HG02885 (cell line): ENCODE results near the gene MZF1.

Source experiments
- ATAC-seq: cut with Tn5 transposase; IDR thresholded peaks from one replicate; pipeline ENCODE4 v1.9.1; 2021; ENCODE audit warnings: mild to moderate bottlenecking; ENCODE audit not compliant: unreplicated experiment, poor library complexity

The MZF1 gene

DNA sequence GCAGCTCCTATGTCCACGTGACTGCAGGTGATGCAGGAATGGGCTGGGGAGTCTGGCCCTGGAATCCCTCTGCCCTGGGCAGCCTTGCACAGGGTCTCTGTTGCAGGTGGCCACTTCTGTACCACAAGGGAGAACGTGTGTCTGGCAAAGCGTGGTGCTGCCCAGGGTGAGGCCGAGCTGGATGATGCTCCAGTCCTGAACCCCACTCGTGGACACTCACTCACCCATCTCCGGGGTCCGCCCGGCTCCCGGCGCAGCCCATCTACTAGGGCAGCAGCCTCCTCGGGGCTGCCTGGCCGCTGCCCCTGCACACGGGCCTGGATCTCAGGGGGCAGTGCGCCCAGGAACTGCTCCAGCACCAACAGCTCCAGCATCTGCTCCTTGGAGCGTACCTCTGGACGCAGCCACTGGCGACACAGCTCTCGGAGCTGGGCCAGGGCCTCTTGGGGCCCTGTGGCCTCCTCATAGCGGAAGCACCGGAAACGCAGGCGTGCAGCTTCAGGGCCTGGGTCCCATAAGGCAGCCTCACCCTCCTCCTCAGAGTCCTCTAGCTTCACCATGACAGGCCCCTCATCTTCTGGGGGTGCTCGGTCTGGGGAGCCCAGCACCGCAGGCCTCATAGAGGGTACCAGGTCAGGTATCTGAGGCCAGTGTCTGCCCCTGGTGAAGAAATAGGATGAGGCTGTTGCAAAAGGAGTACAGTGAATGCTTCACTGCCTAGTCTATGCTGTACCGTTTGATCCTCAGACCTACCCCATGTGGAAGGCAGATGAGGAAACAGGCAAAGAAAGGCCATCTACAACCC is 2.2 kb downstream of the MZF1 start:
- ATAC-seq = no peak

- no peak for ATAC-seq
Measured at GRCh38 chr19:58569943-58570670, 3.0 kb downstream of the MZF1 start.

DNA sequence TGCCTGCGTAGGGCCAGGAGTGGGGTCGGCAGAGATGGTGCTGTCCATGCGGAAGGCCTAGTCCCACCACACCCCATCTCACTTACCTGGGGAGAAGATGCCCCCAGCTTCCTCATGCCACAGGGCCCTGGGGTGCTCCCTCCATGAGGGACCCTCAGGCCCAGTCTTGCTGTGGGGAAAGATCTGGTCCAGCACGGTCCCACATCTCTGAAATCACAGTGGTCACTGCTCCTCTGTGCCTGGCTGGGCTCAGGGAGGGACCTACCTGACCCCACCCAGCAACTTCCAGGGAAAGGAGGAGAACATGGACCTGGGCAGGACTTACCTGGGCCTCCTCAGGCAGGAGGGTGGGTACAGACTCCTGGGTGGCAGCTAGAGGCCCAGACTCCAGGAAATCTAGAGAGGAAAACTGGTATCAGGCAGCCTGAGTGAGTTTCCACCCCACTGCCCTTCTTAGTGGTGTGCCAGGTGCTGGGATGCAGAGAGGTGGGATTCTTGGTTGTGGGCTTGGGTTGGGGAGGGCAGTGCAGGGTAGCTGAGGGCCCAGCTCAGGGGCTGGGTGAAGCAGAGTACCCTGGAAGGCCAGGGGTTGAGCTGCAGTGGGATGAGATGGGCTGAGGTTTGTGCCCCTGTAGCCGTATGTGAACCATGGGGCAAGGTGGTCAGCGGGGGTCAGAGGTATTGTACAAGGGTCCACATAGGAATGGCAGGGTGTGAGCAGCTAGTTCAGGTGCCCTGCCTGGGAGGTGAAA is 3.8 kb downstream of the MZF1 start:
- ATAC-seq = no peak

DNA sequence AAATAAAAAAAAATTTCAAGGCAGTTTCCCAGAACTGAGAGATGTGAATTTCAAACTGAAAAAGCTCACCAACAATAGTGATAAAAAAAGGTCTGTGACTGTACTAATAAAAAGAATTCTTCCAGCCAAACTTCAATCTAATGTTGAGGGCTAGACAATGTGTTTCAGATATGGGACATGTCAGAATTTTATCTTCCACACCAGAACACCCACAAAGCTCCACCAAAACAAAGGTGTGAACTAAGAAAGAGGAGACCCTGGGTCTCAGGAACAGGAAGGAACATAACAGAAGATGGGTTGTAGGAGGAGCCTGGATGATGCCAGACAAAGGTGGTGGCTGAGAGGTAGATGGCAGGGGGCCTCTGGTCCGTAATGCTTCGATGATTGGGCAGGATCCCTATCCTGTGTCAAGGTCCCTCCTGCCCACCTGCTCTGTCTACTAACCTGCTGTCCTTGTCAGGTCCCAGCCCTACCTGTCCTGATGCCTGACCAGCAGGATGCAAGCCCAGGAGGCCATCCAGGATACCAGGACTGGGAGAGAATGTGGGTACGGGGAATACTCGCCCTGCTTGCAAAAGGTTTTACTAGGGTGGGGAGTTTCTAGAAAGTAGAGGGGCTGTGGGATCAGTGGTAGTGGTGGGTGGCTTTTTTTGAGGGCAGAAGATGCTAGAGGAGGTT is 4.5 kb downstream of the MZF1 start:
- no peak for ATAC-seq

DNA sequence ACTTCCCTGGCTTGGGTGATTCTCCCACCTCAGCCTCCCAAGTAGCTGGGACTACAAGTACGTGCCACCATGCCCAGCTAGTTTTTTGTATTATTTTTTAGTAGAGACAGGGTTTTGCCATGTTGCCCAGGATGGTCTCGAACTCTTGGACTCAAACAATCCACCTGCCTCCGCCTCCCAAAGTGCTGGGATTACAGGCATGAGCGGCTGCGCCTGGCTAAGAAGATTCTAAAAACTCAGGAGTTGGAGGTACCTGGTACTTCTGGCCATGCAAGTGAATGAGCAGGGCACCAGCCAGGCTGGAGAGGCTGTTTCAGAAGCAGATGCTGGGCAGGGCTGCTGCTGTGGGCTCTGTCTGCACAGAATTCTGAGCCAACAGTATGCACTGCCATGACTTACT is 6.1 kb downstream of the MZF1 start:
- no peak for ATAC-seq

DNA sequence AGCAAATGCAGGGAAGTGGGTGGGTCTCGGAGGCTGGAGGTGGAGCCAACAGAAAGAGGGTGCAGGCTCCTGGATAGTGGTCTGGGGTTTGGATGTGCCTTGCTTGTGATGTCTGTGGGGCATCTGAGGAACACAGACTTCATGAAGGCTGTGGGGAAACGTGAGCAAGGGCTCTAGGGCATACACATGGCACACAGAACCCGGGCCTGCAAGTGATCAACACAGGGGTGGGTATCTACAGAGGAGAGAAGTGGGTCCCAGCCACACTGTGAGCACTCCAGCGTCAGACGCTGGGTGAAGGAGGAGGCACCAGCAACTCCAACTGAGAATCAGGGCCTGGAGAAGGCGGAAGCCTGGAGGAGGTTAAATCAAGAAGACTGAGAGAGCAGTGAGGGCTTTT is 9.3 kb downstream of the MZF1 start:
- ATAC-seq = no peak

- ATAC-seq = no peak
Measured at GRCh38 chr19:58563034-58563573, 10.0 kb downstream of the MZF1 start.

DNA sequence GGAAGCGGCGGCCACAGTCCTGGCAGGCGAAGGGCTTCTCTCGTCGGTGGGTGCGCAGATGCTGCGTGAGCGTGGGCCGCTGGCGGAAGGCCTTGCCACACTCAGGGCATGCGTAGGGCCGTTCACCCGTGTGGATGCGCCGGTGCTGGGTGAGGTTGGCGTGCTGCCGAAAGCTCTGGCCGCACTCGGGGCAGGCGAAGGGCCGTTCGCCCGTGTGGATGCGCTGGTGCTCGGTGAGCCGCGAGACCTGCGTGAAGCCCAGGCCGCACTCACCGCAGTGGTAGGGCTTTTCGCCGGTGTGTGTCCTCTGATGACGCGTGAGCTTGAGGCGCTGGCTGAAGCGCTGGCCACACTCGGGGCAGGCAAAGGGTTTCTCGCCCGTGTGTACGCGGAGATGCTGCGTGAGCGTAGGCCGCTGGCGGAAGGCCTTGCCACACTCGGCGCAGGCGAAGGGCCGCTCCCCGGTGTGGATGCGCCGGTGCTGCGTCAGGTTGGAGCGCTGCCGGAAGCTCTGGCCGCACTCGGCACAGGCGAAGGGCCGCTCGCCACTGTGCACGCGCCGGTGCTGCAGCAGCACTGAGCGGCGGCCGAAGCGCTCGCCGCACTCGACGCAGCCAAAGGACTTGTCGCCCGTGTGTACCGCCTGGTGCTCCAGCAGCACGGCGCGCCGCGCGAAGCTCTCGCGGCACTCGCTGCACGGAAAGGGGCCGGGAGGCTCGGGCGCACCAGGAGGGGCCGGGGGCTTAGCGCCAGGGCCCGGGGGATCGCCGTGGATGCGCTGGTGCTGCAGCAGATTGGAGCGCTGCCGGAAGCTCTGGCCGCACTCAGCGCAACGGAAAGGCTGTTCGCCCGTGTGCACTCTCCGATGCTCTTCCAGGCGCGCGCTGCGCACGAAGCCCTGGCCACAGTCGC is 10.8 kb downstream of the MZF1 start:
- no peak for ATAC-seq

GRCh38 chr19:58561373-58562121 is 11.6 kb downstream of the MZF1 start:
- no peak for ATAC-seq

- no peak for ATAC-seq
Measured at GRCh38 chr19:58560921-58561320, 12.2 kb downstream of the MZF1 start.

DNA sequence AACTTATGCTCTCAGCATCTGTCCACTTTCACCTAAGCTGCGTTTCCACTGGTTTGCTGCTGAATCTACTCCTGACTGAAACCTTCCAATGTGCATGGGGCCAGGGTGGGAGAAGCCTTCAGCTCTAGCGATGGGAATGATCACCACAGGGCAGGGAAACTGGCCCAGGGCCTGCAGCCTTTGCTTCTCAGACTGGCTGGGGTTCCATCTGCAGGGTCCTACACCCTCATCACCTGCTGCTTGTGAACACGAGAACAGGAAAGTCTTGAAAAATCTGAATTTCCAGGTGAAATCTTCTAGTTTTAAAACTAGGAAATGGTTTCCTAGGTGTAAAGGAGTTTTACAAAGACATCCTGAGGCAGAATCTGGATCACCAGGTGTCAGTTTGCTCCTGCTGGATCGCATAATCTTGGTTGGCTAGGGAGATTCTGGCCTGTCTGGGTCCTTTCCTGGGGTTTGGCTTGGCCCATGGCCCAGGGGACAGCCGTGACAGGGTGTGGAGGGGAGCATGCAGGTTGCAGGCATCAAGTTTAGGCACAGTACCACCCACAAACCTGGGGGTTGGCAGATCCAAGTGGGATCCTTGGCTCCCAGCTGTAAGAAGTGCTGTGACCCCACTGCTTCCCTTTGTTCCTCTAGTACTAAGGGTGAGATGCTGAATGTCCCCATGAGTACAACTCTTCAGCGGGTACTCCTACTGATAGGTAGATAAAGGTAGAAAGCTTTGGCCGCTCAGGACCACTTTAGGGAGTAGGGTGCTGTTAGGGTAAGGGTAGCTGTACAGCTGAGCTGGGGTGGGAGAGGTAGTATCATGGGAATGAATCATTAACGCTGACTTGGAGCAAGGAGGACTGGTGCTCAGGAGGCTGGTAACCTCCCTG is 12.9 kb downstream of the MZF1 start:
- ATAC-seq = no peak

- ATAC-seq = peak; percentile 25
Measured at GRCh38 chr19:58559275-58560006, 13.7 kb downstream of the MZF1 start.

- ATAC-seq = peak; percentile 61
Measured at GRCh38 chr19:58558623-58559274, 14.4 kb downstream of the MZF1 start.

- peak; percentile 1 for ATAC-seq
Measured at GRCh38 chr19:58558066-58558622, 15.0 kb downstream of the MZF1 start, which contains the start of gene UBE2M. UBE2M (minus strand) TSS chr19:58558611; CDS start chr19:58558381, 230 bp downstream.

DNA sequence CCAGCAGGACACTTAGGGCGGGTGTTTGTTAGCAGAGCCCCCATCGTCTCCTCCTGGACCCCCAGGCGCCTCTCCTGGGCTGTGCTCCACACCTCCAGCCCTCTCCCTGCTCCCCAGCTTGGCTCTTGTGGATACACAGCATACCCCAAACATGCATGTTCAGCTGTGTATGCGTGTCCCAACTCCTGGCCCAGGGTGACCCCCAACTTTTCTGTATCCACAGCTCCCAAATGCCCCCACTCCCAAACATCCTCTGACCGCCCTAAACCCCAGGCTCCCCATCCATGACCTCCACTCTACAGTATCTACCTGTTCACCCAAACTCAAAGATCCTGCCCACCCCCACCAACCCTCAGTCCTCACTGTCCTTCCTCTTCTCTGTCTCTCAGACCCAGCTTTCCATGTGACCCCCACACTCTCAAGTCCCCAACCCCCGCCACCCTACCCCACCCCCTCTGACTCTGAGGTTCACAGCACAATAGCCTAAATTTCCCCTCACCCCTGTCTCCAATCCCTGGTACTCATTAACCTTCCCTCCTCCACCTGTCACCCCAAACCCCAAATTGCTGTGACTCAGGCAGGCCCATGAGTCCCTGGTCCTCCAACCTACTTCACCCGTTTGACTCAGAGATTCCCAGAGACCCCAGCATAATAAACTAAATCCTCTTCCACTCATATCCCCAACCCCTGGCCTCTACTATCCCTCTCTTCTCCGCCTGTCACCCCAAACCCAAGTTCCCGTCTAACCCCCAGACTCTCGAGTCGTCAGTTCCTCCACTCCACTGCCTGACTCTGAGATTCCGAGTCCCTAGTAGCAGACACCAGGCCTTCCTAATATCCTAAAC is 15.7 kb downstream of the MZF1 start:
- no peak for ATAC-seq
